ENCODE measurements around the gene CERS6. TPM values are rescaled to one million over a fixed set of nuclear protein-coding genes. Genes with fewer than 3 reads are reported as not detected.

CERS6 gene
- total RNA-seq, 1 experiment from 2014 or later = 17.3 TPM

- H3K27me3 Mint-ChIP-seq (ENCODE audit: low read depth) = no peaks in the 10 kb centered on the region
- ChIA-PET CTCF (no interaction called here), POLR2A (no interaction called here)
- H3K9me3 Mint-ChIP-seq = no peaks in the 10 kb centered on the region
- no peak overlapping the region for H3K4me3 Mint-ChIP-seq
- ATAC-seq (no peak), DNase-seq (ENCODE audit: low spot score) (no peak)
- TF ChIP-seq GABPB1 (CRISPR knock-in tag; IDR thresholded peaks at IDR 0.05) (no peak), TP53 (CRISPR knock-in tag; IDR thresholded peaks at IDR 0.05) (no peak), NFE2L1 (CRISPR knock-in tag; IDR thresholded peaks at IDR 0.05) (no peak), ZNF532 (CRISPR knock-in tag; IDR thresholded peaks at IDR 0.05; ENCODE audit: borderline replicate concordance) (no peak), E2F1 (CRISPR knock-in tag; IDR thresholded peaks at IDR 0.05) (no peak), ZSCAN18 (CRISPR knock-in tag; IDR thresholded peaks at IDR 0.05) (no peak), NR2C2 (CRISPR knock-in tag; IDR thresholded peaks at IDR 0.05) (no peak), RORB (CRISPR knock-in tag; IDR thresholded peaks at IDR 0.05) (no peak), ZNF121 (CRISPR knock-in tag; IDR thresholded peaks at IDR 0.05) (no peak), ZNF416 (CRISPR knock-in tag; IDR thresholded peaks at IDR 0.05) (no peak), EMX1 (CRISPR knock-in tag; IDR thresholded peaks at IDR 0.05) (no peak)
- H3K27ac Mint-ChIP-seq = no peak overlapping the region
- H3K4me1 Mint-ChIP-seq = peaks cover 16% of the 10 kb centered on the region
- H3K36me3 Mint-ChIP-seq = peaks cover 2% of the 10 kb centered on the region
Observed at GRCh38 chr2:168566974-168567665, 111.0 kb downstream of the CERS6 start.

- Mint-ChIP-seq H3K36me3 (no peaks in the 10 kb centered on the region; the same call in 1 of the 2 replicates), H3K27me3 (ENCODE audit: low read depth) (no peaks in the 10 kb centered on the region), H3K4me3 (no peak overlapping the region), H3K4me1 (peaks cover 19% of the 10 kb centered on the region), H3K27ac (no peak overlapping the region), H3K9me3 (no peaks in the 10 kb centered on the region)
- ATAC-seq (no peak), DNase-seq (ENCODE audit: low spot score) (no peak)
- CTCF ChIA-PET = no interaction called here
- TF ChIP-seq ZNF281 (CRISPR knock-in tag; IDR thresholded peaks at IDR 0.05) = no peak
- TF ChIP-seq ZNF416 (CRISPR knock-in tag; IDR thresholded peaks at IDR 0.05) = no peak
- no peak for TF ChIP-seq JAZF1 (CRISPR knock-in tag; IDR thresholded peaks at IDR 0.05)
- POLR2A ChIA-PET = no interaction called here
Observed at GRCh38 chr2:168567836-168568235, 111.8 kb downstream of the CERS6 start.

Measured in WTC11 (cell line).